PFSK-1 (cell line): ENCODE data around the gene PCBP3.

Experiments used
- FOXP2 ChIP-seq: optimal IDR thresholded peaks from 2 replicates; pipeline ENCODE3; 2011; ENCODE audit warnings: borderline replicate concordance, control low read depth, inconsistent platforms; ENCODE audit not compliant: insufficient read depth; ENCODE audit errors: extremely low read length, extremely low read depth
- POLR2AphosphoS5 ChIP-seq: IDR thresholded peaks from 2 replicates; pipeline ENCODE4 v1.6.1; 2012; ENCODE audit warnings: low read depth, mild to moderate bottlenecking, control low read depth, low read length, moderate library complexity
- SIN3A ChIP-seq: IDR thresholded peaks from 2 replicates; pipeline ENCODE4 v1.6.1; 2012; ENCODE audit warnings: mild to moderate bottlenecking, low read length, moderate library complexity, borderline replicate concordance; ENCODE audit not compliant: insufficient read depth
- TAF1 ChIP-seq: IDR thresholded peaks from 2 replicates; pipeline ENCODE4 v1.6.1; 2012; ENCODE audit warnings: low read length, control low read depth, borderline replicate concordance; ENCODE audit not compliant: insufficient read depth
- TF ChIP-seq, protein P1 (sequence below), 2 experiments: IDR thresholded peaks; 2 replicates each; pipeline versions ENCODE4 v1.6.1 to v1.8.0; 2011 to 2012; ENCODE audit warnings: low read depth in 2 of 2, low read length in 2 of 2, control low read depth in 1 of 2, inconsistent platforms in 1 of 2, mild to moderate bottlenecking in 1 of 2, moderate library complexity in 1 of 2; ENCODE audit not compliant: insufficient read depth in 1 of 2

DNA sequence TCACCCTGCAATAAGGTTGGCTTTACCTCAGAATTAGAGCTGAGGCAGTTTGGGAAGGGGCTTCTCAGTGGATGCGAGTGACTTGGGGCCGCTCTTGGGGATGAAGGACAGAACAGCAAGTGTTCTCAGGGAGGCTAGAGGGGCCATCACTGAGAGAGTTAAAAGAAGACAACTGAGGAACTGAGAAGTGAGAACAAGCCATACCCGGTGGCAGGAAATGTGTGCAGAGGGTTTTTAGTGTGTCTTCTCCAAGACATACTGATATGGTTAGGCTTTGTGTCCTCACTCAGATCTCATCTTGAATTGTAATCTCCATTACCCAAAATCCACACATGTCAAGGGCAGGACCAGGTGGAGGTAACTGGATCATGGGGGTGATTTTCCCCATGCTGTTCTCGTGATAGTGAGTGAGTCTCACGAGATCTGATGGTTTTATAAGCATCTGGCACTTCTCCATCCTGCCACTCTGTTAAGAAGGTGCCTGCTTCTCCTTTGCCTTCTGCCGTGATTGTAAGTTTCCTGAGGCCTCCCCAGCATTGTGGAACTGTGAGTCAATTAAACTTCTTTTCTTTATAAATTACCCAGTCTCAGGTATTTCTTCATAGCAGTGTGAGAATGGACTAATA is 75.8 kb downstream of the PCBP3 start:
- TF ChIP-seq POLR2AphosphoS5 (no peak), TAF1 (no peak), FOXP2 (no peak), SIN3A (no peak)
- TF ChIP-seq, protein P1, sequence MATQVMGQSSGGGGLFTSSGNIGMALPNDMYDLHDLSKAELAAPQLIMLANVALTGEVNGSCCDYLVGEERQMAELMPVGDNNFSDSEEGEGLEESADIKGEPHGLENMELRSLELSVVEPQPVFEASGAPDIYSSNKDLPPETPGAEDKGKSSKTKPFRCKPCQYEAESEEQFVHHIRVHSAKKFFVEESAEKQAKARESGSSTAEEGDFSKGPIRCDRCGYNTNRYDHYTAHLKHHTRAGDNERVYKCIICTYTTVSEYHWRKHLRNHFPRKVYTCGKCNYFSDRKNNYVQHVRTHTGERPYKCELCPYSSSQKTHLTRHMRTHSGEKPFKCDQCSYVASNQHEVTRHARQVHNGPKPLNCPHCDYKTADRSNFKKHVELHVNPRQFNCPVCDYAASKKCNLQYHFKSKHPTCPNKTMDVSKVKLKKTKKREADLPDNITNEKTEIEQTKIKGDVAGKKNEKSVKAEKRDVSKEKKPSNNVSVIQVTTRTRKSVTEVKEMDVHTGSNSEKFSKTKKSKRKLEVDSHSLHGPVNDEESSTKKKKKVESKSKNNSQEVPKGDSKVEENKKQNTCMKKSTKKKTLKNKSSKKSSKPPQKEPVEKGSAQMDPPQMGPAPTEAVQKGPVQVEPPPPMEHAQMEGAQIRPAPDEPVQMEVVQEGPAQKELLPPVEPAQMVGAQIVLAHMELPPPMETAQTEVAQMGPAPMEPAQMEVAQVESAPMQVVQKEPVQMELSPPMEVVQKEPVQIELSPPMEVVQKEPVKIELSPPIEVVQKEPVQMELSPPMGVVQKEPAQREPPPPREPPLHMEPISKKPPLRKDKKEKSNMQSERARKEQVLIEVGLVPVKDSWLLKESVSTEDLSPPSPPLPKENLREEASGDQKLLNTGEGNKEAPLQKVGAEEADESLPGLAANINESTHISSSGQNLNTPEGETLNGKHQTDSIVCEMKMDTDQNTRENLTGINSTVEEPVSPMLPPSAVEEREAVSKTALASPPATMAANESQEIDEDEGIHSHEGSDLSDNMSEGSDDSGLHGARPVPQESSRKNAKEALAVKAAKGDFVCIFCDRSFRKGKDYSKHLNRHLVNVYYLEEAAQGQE (IDR thresholded peaks at IDR 0.05; ENCODE audit: insufficient read depth in 1 of 2, low read depth in 2 of 2, low read length in 2 of 2) = no peak
